Measurements from ENCODE around the gene COL9A3. TPM values are rescaled to one million over a fixed set of nuclear protein-coding genes. Genes with fewer than 3 reads are reported as not detected.

The COL9A3 gene
- polyA plus RNA-seq, 10 donors: 6.2 to 21.9 (median 11.0) TPM

Other genes starting within 250 kb of the COL9A3 start
- 1 to 10 TPM in 1 of 10 donors, under 1 TPM in 9; 0.37 to 1.2 (median 0.65) TPM for gene SLCO4A1, start 174.5 kb upstream of the COL9A3 start, polyA plus RNA-seq (ENCODE audit: insufficient read length in 10 of 10)
- gene NTSR1, start 108.2 kb upstream of the COL9A3 start, polyA plus RNA-seq (ENCODE audit: insufficient read length in 10 of 10): under 1 TPM; 0.07 to 0.25 (median 0.11) TPM
- 10 to 100 TPM in 3 of 10 donors, 1 to 10 TPM in 7; 7.7 to 13.2 (median 9.4) TPM for gene MRGBP, start 20.6 kb upstream of the COL9A3 start, polyA plus RNA-seq (ENCODE audit: insufficient read length in 10 of 10)
- gene OGFR, start 12.2 kb upstream of the COL9A3 start, polyA plus RNA-seq (ENCODE audit: insufficient read length in 10 of 10): 10 to 100 TPM; 11.2 to 26.9 (median 16.0) TPM
- 10 to 100 TPM in 5 of 10 donors, 1 to 10 TPM in 5; 7.0 to 14.2 (median 9.8) TPM for gene TCFL5, start 44.8 kb downstream of the COL9A3 start, polyA plus RNA-seq (ENCODE audit: insufficient read length in 10 of 10)
- 10 to 100 TPM; 32.9 to 42.2 (median 35.2) TPM for gene DIDO1, start 109.5 kb downstream of the COL9A3 start, polyA plus RNA-seq (ENCODE audit: insufficient read length in 10 of 10)
- gene GID8, start 121.1 kb downstream of the COL9A3 start, polyA plus RNA-seq (ENCODE audit: insufficient read length in 10 of 10): 10 to 100 TPM; 26.7 to 38.5 (median 30.6) TPM
- gene SLC17A9, start 135.7 kb downstream of the COL9A3 start, polyA plus RNA-seq (ENCODE audit: insufficient read length in 10 of 10): 1 to 10 TPM in 6 of 10 donors, under 1 TPM in 4; 0.62 to 2.9 (median 1.1) TPM
- gene BHLHE23, start 189.9 kb downstream of the COL9A3 start, polyA plus RNA-seq (ENCODE audit: insufficient read length in 10 of 10): under 1 TPM in 1 of 10 donors, not detected in 9; 0.16 TPM

Measured in muscle of back (tissue), 10 donors.